Measurements from ENCODE around the gene WIPF3.

Gene WIPF3

DNA sequence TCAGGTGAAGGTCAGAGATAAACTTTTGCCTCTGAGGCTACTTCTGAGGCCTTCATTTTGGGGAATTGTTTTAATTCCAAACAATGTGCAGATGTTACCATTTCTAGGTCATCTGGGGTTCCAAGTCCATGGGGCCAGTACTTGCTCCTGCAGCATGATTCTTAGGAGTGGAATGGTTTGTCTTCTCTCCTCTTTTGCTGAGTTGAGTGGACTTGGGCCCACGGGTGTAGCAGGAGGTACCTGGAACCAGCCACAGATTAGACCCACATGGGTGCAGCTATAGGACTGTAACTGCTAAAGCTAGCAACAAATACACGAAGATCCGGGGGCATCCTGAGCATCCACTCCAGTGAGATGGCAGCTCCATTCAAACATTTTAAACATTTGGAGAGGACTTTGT is 41.6 kb downstream of the WIPF3 start:
- DNase-seq (ENCODE audit: low read depth), result no peak

DNA sequence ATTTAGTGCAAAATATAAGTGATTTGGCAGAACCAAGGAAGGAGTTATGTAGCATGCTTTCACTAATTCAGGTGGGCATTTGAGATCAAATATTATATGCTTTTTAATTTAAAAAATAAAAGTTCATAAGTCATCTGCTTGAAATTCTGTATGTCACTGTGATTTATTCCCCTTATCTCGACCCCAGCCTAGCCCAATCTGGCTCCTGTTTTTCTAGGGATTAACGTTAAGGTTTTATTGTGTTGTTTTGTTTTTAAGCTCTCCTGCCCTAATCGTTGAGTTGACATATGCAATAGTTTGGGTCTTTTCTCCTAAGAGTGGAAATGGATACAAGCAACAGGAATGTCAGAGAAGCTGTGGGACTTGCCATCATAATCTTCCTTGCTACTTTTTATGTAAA is 42.6 kb downstream of the WIPF3 start:
- no peak for DNase-seq (ENCODE audit: low read depth)

DNA sequence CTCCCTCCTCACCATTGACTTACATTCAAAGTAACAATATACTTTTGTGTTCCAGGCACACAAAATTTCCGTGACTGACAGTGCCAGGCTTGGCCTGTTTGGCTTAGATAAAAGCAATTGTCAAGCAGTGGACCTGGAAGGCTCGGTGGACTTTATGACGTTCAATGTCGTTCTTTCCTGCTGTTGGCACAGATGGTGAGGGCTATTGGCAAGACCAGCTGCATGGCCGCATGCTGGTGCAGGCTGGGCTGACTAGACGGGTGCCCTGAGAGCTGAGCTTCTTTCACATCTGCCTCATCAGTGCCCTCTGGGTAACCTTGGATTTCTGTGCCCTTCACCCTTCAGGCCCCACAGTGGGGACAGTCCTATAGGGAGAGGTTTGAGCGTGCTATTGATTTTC is 45.2 kb downstream of the WIPF3 start:
- DNase-seq (ENCODE audit: low read depth), result no peak

DNA sequence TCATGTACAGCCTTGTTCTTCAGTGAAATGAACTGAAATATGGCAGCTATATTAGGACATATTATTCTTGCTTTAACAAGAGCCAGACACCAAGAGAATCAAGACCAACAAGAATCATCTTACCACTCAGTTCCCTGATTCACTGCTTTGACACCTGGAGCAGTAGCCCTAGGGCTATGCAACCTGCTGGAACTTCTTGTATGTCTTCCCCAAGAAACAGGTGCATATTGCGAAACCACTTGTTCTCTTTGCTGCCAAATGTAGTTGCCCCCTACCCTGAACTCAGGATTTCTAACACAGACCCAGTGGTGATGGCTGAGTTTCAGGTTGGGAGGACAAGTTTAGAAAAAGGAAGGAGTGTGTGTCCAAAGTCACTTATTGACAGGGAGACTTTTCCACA is 46.1 kb downstream of the WIPF3 start:
- no peak for DNase-seq (ENCODE audit: low read depth)

DNA sequence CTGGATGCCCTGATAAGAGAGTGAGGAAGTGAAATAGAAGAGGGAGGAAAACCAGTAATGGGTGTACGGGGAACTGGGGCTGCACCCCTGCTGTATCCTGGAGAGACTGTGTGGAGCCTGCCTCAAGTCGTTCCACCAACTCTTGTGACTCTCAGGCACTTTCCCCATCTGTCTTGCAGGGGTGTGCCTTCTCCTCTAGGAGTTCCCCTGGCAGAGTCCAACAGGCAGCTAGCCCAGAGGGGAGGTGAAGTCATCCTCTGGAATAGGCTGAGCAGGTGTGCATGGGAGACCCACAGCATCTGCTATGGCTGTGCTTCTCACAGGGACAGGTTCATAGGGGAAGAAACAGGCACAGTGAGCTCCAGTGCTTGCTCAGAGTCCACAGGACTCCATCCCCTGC is 46.8 kb downstream of the WIPF3 start:
- no peak for DNase-seq (ENCODE audit: low read depth)

DNA sequence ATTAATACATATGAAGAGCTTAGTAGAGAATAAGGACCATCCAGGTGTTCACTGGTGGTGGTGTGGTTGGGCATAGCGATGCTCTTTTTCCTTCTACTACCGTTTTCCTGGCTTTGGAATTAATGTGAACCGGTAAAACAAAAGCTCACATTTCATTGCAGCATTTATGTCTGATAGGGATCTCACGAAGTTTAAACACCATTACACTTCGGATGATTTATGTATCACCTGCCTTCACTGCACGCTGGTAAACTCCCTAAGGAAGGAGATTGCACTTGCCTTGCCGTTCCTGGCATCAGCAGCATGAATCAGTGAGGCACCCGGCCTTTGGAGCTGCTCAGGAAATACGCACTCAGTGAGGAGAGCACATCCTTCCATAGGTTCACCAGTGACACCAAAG is 47.5 kb downstream of the WIPF3 start:
- DNase-seq (ENCODE audit: low read depth), result no peak

DNA sequence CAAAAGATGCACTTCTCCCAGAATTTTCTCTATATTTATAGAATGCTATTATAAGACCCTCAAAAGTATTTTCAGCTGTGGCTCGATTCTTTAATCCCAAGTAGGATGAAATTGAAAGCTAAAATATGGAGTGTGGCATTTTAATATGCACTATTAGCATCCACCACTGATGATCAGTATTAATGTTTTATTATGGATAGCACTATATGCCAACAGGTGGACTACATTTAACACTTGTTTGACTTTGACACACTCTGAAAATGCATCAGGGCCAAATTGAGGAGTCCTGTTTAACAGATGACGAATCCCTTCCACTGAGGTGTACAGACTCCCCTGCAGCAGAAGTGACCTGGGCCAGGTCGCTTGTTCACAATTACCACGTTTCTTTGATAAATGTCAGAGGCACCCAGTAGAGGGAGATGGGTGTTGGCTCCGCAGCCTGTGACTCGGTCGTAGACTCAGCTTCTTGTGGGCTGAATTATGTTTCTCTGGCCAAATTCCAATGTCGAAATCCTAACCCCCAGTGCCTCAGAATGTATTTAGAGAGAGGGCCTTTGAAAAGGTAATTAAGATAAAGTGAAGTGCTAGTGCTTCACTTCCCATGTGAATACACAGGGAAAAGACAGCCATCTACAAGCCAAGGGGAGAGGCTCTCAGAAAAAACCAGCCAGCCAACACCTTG is 48.1 kb downstream of the WIPF3 start:
- peak; percentile 16 for DNase-seq (ENCODE audit: low read depth)

DNA sequence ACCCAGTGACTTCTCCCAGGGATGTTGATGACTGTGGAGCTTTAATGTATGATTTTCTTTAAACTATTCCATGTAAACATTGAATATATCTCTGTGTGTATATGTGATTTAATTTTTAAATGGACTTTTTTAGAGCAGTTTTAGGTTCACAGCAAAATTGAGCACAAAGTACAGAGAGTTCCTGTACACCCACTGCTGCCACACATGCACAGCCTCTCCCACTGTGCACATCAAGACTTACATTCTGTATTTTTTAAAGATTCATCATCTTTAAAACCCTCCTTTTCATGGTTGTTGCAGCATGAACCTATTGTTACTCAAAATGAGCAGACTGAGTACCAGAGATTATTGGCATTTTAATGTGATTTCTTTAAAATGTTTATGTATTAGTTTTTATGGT is 51.3 kb downstream of the WIPF3 start:
- DNase-seq (ENCODE audit: low read depth), result no peak

DNA sequence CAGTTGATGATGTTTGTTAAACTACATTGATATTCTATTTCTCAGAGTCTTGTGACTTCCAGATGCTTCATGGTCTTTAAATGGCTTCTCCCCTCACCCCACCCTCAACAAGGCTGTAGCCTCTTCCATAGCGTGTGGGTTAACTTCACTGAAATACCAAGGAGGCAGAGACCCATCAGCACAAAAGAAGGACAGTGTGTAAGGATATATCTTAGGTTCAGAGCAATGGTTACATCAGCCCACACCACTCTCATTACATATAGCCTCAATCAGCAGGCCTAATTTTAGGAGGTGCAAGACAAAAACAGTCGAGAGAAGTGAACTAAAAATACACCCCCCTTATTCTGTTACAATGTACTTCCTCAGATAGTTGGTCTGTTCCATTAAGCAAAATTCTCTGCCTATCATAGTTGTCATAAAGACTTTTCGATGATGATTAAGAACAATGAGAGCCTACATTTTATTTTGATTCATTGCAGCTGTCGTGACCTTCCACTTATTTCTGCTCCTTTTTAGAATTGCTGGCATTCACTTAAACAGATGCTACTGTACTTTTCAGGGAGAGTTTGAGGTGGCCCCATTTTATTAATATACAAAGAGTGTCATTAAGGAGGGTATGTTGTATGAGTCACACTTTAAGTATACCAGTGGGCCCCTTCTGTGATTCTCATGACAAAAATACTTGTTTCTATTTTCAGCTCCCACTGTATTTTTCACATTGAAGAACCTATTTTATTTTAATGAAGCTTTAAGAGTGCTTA is 52.1 kb downstream of the WIPF3 start:
- DNase-seq (ENCODE audit: low read depth), result no peak

DNA sequence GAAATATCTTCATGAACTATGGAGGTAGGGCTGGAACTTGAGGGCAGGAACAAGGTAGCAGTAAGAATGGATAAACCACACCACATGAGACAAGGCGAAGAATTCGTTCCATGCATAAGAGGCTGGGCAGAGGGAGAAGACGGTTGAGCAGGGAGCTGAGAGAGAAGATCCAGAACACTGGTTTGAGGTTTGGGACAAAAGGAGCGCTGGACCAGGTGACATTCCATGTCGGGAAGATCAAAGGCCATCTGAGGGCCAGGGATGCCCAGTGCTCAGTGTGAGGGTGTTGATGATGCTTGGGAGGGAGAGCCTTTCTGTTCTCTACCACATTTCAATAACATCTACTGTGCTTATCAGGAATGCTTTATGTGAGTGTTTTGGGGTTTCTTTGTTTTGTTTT is 52.8 kb downstream of the WIPF3 start:
- no peak for DNase-seq (ENCODE audit: low read depth)

DNA sequence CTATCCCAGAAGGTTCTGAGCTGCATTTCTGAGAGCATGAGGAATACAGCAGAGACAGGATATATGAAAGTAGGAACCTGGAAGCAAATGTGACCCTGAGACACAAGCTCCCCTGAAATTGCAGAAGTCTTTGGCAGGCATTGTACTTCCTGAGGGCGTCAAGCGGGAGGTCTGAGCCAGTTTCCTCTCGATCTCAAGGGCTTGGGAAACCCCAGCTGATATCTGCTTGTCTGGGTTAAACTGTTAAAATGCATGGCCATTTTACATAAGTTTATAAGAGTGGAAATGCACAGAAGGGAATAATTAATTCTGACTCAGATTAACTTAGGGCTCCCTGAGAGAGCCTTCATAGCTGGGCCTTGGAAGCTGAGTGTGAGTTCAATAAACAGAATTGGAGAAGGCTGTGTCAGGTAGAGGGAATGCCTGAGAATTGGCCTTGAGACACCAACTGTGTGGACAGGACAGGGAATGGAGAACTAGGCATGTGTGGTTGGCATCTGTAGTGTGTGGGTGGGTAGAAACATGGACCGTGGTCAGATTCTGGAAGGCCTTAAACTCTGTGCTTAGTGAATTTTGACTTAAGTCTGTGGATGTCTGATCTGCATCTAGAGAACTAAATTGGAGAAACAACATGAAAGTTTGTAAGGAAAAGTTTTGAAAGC is 53.3 kb downstream of the WIPF3 start:
- DNase-seq (ENCODE audit: low read depth), result no peak

DNA sequence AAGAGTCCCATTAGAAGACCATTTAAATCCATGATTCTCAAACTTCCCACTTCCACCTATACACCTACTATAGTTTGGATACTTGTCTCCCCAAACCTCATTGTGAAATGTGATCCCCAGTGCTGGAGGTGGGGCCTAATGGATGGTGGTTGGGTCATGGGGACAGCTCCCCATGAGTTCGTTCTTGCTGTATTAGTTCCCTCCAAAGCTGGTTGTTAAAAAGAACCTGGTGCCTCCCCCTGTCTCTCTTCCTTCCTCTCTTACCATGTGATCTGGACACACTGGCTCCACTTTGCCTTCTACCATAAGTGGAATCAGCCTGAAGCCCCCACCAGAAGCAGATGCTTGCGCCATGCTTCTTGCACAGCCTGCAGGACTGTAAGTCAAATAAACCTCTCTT is 53.9 kb downstream of the WIPF3 start:
- no peak for DNase-seq (ENCODE audit: low read depth)

DNA sequence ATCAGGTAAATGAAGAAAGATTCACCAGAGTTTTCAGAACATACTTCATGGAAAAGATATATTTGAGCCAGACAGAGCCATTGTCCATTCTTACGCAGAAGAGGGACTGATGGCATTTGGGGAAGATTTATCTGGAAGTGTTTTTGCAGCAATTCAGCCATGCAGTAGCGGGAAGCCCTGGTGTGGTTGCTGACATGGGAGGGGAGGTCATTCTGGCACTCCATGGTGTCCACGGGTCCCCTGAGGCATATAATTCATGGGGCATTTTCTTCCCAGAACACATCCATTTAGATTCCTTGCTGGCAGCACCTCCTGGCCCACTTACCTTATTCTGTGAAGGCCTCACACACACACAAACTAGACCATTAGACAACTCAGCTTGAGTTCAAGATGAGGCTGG is 55.6 kb downstream of the WIPF3 start:
- no peak for DNase-seq (ENCODE audit: low read depth)

DNA sequence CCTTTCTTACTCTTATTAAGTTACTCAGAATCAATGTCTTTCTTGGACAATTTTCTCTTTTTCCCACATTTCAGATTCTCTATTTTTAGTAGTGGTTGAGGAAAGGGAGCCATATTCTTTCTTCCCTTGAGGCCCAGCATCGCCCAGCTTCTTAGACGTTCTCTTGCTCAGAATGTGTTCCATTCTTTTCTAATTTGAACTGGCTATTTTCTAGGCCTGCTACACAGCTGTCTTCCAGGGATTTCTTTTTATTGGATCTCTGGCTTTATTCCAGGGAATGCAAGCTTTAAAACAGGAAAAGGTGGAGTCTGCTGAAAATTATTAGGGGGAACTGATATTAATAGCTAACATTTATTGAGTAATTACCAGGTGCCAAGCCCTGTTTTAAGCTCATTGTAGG is 58.3 kb downstream of the WIPF3 start:
- DNase-seq (ENCODE audit: low read depth), result no peak

DNA sequence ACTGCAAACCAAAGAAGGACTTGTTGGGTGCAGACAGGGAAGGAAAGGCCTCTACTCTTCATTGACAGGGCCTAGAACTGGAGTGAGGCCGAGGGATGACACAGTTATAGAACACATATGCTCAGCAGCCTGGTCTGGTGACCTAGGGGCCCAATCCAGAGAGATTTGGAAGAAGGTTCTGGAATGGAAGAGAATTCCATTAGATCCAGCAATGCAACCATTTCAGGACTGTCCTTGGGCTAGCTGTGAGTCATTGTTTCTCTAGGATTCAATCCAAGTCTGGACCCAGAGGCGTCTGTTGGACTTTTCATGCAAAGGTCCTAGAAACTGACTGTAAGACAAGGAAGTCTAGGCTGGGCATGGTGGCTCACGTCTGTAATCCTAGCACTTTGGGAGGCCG is 59.2 kb downstream of the WIPF3 start:
- DNase-seq (ENCODE audit: low read depth), result peak; percentile 79

DNA sequence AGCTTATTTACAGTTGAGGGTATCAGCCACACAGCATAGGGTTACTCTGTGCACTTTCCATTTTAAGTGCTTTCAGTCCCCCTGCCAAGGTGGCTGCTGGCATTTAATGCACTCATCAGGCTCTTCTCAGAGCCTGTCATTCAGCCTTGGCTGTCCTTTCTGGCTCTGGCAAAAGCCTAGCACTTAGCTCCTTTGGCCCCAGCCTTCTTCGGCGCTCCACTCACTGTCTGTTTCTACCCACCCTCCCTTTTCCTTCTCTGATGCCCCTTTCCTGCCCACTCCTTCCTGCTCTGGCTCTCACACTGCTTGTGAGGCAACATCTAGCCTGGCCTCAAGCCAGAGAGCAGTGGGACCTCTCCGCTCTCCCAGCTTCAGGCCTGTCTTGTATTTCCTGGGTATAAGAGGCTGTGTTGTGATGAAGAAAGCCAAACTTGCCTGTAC is 60.2 kb downstream of the WIPF3 start:
- peak; percentile 67 for DNase-seq (ENCODE audit: low read depth)

DNA sequence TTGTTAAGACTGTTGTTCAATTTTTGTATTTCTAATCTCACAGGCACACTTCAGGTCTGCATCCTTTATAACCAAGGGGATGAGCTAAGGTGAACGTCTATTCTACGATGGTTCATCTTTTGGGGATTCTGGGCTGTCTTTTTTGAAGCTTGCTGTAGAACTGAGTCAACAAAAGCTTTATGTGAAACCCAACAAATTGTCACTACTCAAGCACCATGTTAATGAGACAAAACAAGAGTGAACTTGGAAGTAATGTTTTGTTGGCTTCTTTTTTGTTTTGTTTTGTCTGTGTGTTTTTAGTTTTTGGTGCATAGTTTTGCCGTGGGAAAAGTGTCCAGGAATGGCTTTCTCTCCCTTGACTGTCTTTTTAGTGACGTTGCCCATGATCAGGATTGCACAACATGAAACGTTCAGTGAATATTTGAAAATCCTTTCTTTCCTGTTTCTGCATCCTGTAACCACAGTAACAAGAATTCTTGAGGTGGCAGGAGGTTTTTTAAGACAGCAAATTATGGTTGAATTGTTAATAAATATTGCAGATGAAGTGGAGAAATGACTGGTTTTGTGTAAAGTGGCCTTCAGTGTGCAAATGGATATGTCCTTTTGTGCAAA is 65.6 kb downstream of the WIPF3 start:
- DNase-seq (ENCODE audit: low read depth), result peak; percentile 93

DNA sequence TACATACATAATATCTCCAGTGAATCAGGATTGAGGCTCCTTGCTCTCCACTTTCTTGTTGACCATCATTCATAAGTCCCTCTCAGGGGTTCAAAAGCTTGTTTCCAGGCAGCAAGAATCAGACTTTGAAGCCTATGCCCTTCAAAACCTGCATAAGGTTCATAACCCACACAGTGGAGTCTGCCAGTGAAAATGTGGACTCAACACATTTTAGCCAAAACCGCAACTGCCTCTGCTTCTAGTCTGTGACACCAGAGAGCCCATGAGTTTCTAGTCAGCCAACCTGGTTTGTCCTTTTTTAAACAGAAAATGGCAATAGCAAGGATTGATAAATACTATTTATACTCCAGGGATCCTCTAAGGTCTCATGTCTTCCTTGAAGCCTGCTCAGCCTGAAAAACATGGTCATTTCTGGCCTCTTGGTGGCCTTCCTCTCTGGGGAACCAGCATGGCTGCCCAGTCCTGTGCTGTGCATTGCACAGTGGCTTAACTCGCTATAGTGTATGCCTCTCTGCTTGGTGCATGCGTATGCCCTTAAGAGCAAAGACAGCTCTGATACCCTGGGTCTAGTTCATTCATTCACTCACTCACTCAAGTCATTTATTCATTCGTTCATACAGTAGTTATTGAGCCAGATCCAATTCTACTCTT is 67.5 kb downstream of the WIPF3 start:
- DNase-seq (ENCODE audit: low read depth), result no peak

DNA sequence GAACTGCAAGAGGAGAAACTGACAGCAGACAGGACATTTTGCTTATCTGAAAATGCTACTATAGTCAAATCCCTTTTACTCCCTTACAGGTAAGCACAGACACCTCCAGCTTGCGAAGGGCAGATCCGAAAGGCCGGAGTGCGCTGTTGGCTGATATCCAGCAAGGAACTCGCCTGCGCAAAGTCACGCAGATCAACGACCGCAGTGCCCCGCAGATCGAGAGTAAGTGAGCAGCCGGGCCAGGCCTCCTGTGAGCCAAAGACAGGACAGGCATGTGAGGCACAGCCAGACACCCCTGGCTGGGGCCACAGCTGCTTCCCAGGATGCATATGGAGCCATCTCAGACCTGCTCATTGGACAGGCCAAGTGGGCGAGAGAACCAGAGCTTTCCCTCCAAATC is 69.4 kb downstream of the WIPF3 start:
- no peak for DNase-seq (ENCODE audit: low read depth)

DNA sequence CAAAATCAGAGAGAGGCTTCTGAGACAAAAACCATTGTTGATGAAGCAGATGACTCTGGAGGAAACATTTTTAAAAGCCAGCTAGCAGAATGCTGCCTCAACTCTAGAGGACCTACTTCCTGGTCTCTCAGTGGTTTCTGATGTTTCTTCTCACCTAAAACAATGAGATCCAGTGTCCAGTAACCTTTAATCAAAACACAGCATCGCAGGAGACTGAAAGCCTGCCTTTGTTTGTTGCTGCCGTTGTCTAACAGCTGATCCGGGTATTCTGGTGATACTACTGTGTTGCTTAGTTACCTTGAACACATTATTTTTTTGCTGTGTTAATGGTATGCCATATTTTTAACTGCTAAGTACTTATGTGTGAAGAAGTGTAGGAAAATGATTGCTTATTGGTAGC is 70.9 kb downstream of the WIPF3 start:
- DNase-seq (ENCODE audit: low read depth), result no peak

DNA sequence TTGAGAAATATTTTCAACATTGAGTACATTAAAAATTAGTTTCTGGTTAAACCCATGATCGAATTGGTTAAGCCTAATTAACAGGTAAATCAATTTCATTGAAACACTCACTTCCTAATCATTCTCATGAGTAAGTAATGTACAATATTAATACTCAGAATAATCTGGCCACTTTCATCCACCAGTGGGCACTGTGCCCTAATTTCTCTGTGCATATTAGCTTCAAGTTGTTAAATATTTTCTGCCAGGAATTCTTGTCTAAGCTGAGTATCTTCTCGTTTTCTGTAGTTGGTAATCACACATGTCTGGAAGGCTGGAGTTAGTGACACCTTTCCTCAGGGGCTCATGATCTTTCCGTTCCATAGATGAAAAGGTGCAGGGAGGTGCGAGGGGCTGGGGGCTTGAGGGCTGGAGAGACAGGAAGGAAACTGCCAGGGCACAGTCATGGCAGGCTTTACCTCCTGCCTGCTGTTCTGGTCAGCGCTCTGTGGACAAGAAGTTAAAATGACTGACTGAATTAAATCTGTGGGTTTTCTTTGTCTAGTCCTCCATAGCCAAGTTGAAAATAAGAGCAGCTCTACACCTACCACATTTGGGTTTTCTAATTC is 71.9 kb downstream of the WIPF3 start:
- peak; percentile 45 for DNase-seq (ENCODE audit: low read depth)

DNA sequence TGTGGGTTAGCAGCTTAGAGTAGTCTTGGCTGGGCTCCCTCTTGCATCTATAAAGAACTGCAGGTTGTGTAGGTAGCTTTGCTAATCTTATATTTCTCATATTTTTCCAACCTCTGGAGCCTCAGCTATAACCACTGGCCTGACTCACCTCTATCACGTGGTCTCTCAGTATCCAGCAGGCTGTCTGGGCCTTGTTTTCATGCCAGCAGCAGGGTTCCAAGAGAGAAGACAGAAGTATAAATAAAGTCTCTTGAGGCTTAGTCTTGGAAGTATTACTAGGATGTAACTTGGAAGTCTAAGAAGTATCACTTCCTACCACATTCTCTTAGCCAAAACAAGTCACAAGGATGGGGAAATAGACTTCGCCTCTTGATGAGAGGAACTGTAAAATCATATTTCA is 73.3 kb downstream of the WIPF3 start:
- DNase-seq (ENCODE audit: low read depth), result peak; percentile 49

Measured in iris pigment epithelial cell (primary cell).